Measurements from ENCODE around the gene NOS3.
A peak's percentile ranks its signal among the peaks of the same experiment; 100 is the strongest.
"Not testable (repeated sequence)": the region's sequence is repeated elsewhere in the genome, so short reads cannot be mapped to it uniquely, and the experiment has no call there.

Gene NOS3

DNA sequence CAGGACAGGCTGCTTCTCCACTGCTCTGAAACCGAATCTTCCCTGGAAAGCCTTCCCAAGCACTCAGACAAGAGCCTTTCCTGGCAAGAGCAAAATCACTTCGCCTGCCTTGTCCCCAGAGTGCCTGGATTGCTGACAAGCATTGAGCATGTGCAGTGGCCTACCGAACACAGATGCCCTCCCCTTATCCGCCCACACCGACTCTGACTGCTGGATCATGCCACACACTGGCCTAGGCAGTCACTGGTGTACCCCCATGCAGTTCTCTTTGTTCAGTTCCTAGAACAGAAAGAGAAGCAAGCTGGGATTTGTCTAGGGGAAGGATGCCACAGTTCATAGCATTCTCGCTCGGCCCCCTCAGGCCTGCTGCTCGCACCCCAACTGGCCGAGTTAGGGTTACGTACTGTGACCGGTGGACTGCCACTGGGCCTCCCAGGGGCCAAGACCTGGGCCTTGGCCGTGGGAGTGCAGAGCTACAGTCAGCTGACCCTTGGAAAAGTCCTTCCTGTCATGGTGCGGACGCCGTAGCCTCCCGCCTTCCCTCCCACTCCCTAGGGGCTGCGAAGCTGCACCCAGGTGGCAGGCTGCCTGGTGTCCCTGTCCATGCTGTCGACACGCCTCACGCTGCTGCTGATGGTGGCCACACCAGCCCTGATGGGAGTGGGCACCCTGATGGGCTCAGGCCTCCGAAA lies 44.4 kb downstream of the NOS3 start:
- no peak for DNase-seq (ENCODE audit: low read depth)
- TF ChIP-seq, protein P1, sequence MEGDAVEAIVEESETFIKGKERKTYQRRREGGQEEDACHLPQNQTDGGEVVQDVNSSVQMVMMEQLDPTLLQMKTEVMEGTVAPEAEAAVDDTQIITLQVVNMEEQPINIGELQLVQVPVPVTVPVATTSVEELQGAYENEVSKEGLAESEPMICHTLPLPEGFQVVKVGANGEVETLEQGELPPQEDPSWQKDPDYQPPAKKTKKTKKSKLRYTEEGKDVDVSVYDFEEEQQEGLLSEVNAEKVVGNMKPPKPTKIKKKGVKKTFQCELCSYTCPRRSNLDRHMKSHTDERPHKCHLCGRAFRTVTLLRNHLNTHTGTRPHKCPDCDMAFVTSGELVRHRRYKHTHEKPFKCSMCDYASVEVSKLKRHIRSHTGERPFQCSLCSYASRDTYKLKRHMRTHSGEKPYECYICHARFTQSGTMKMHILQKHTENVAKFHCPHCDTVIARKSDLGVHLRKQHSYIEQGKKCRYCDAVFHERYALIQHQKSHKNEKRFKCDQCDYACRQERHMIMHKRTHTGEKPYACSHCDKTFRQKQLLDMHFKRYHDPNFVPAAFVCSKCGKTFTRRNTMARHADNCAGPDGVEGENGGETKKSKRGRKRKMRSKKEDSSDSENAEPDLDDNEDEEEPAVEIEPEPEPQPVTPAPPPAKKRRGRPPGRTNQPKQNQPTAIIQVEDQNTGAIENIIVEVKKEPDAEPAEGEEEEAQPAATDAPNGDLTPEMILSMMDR (conservative IDR thresholded peaks at IDR 0.05; ENCODE audit: low read length) = no peak
- no peak overlapping the region for H3K4me3 ChIP-seq (ENCODE audit: low read length)

DNA sequence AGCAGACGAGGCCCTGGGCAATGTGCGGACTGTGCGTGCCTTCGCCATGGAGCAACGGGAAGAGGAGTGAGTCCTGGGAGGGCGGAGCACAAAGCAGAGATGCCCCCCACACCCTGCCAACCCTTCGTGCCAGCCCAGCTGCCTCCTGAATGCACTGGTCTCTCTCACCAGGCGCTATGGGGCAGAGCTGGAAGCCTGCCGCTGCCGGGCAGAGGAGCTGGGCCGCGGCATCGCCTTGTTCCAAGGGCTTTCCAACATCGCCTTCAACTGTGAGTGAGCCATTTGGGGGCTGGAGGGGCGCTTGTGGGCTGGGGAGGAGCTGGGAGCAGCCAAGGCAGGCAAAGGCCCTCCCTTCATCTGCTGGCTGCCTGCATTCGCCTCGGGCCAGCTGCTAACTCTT lies 45.1 kb downstream of the NOS3 start:
- TF ChIP-seq, protein P1 (conservative IDR thresholded peaks at IDR 0.05; ENCODE audit: low read length) = no peak
- no peak for DNase-seq (ENCODE audit: low read depth)
- H3K4me3 ChIP-seq (ENCODE audit: low read length) = no peak overlapping the region

DNA sequence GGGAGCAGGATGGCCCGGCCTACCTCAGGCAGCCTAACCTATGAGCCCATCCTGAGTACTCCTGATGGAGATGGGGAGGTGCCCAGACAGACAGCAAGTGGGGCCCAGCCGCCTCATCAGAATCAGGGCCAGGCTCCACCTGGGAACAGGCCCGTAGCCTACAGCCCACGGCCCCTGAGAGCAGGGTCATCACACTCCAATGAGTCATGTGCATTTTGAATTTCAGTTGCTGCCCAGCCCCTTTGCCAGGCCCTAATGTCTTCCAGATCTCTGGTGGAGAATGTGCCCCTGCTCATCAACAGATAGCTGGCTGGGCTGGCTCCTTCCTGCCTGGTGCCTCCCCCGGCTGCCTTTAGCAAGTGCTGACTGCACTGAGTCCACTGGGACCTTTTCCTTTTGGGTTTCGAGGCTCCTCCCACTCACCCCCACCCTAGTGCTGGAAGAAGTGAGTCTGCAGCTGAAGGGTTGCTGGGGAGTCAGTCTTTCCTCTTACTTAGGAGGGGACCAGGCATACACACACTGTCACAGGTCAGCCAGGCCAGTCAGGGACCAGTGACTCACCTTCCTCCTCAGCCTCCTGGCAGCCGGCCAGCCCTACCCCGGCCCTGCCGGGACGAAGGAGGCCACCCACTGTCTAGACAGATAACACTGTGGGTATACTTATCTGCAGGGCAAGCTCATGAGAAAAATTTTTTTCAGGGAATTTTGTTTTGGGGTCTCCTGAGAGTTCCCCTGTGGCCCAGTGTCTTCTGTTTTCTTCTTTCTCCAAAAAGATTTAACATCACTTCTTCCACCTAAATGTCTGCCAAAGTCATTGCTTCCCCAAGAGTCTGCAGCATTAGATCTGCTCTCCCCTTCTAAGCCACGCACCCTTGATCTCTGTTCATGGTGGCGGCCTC lies 48.4 kb downstream of the NOS3 start:
- peak; percentile 79 for DNase-seq (ENCODE audit: low read depth)
- no peak overlapping the region for H3K4me3 ChIP-seq (ENCODE audit: low read length)
- TF ChIP-seq, protein P1 (conservative IDR thresholded peaks at IDR 0.05; ENCODE audit: low read length) = no peak

DNA sequence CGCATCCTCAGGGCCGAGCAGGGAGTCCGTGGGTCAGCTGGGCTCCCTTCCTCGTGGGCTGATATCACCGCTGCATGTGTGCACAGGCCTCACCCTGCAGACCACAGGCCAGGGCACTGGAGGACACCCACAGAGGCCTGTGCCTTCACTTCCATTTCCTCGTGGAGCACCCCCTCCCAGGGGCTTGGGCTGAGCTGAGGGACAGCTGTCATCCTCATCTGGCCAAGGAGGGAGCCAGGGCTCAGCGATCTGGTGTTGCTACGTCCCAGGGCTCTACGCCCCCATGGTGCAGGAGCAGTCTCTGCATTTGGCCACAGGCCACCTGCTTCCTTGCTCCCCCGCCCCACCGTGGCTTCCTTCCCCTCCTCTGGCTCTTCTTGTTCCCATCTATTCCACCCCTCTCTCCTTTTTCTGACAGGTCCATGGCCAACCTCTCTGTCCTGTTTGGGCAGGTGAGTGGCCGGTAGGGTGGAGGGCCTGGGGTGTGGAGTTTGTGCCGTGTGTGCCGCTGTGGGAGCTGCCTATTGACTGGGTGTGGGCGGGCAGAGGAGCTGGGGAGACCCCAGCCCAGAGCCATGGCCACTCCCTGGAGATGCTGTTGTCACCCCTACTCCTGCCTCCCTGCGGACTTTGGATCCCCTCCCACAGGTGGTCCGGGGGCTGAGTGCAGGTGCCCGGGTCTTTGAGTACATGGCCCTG lies 49.2 kb downstream of the NOS3 start:
- H3K4me3 ChIP-seq (ENCODE audit: low read length) = no peak overlapping the region
- no peak for DNase-seq (ENCODE audit: low read depth)
- TF ChIP-seq, protein P1 (conservative IDR thresholded peaks at IDR 0.05; ENCODE audit: low read length) = no peak

DNA sequence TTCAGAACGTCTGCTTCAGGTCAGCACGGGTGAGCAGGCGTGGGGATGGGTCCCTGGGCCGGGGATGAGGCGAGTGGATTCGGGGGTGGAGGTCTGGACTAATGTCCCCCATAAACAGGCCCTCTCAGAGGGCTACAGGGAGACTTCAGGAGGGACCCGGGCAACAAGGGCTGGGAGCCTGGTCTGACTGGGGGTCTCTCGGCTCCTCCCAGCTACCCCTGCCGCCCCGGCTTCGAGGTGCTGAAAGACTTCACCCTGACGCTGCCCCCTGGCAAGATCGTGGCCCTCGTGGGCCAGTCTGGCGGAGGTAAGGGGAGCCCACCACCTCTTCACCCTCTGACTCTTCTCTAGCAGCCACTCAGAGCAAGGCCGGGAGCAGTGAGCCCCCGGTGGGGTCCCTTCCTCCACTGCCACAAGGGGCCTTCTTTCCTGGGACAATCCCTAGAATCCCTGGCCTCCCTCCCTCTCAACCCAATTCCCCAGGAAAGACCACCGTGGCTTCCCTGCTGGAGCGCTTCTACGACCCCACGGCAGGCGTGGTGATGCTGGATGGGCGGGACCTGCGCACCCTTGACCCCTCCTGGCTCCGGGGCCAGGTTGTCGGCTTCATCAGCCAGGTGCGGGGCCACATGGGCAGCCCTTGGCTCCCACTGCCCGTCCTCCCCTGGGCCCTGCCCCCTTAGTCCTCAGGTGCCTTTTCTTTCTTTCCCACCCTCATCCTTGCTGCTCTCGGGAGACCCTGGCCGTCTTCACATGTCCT lies 50.0 kb downstream of the NOS3 start:
- DNase-seq (ENCODE audit: low read depth) = no peak
- no peak overlapping the region for H3K4me3 ChIP-seq (ENCODE audit: low read length)
- TF ChIP-seq, protein P1 (conservative IDR thresholded peaks at IDR 0.05; ENCODE audit: low read length) = no peak

DNA sequence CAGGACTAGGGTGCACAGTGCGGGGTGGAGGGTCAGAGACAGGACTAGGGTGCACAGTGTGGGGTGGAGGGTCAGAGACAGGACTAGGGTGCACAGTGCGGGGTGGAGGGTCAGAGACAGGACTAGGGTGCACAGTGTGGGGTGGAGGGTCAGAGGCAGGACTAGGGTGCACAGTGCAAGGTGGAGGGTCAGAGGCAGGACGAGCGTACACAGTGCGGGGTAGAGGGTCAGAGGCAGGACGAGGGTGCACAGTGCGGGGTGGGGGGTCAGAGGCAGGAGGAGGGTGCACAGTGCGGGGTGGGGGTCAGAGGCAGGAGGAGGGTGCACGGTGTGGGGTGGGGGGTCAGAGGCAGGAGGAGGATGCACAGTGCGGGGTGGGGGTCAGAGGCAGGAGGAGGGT lies 52.6 kb downstream of the NOS3 start:
- not testable (repeated sequence) for DNase-seq (ENCODE audit: low read depth); H3K4me3 ChIP-seq (ENCODE audit: low read length)

- TF ChIP-seq, protein P1 (conservative IDR thresholded peaks at IDR 0.05; ENCODE audit: low read length) = no peak
- no peak for DNase-seq (ENCODE audit: low read depth)
- no peak overlapping the region for H3K4me3 ChIP-seq (ENCODE audit: low read length)
These were observed 53.1 kb downstream of the NOS3 start for GRCh38 chr7:151043959-151044358.
